Tibial nerve (tissue), 4 donors: ENCODE results near the gene RBKS. TPM values are rescaled to one million over a fixed set of nuclear protein-coding genes. Genes with fewer than 3 reads are reported as not detected.

ENCODE experiments used
- DNase-seq, 2 donors: peaks; one replicate each; pipeline ENCODE4 v3.0.0-alpha.2; 2019; ENCODE audit warnings: low spot score in 2 of 2
- H3K27ac ChIP-seq, 4 donors: fragments of 200-600 bp; sonication (generic) in 3 of 4; one replicate each; pipeline ENCODE4 v1.5.1; 2017 to 2019; ENCODE audit warnings: mild to moderate bottlenecking in 1 of 4
- H3K27me3 ChIP-seq, 2 donors: fragments of 200-600 bp; sonication (generic) in 1 of 2; one replicate each; pipeline versions ENCODE4 v1.5.1 to v1.6.0; 2017 to 2019
- H3K36me3 ChIP-seq, 3 donors: fragments of 200-600 bp; sonication (generic); one replicate each; pipeline ENCODE4 v1.5.1; 2018 to 2019
- H3K4me1 ChIP-seq, 4 donors: fragments of 200-600 bp; sonication (generic) in 3 of 4; one replicate each; pipeline ENCODE4 v1.5.1; 2017 to 2019
- H3K4me3 ChIP-seq, 4 donors: fragments of 200-600 bp; sonication (generic) in 3 of 4; one replicate each; pipeline ENCODE4 v1.5.1; 2017 to 2019; ENCODE audit warnings: mild to moderate bottlenecking in 1 of 4, moderate library complexity in 1 of 4
- H3K9me3 ChIP-seq, 4 donors: fragments of 200-600 bp; sonication (generic) in 3 of 4; one replicate each; pipeline ENCODE4 v1.5.1; 2017 to 2019
- CTCF ChIP-seq, 5 experiments: fragments of 200-600 bp in 3 of 5; fragments of 450-650 bp in 2 of 5; sonication (generic) in 3 of 5; IDR thresholded peaks; one replicate each; pipeline ENCODE4 v1.5.1; 2016 to 2019; ENCODE audit warnings: antibody characterized with exemption in 5 of 5, mild to moderate bottlenecking in 3 of 5, moderate library complexity in 2 of 5
- EP300 ChIP-seq, 2 donors: sonication (generic); formaldehyde crosslinking; IDR thresholded peaks; one replicate each; pipeline ENCODE4 v1.6.1; 2017; ENCODE audit warnings: antibody characterized with exemption in 2 of 2, mild to moderate bottlenecking in 1 of 2
- POLR2A ChIP-seq, 2 donors: fragments of 450-650 bp; IDR thresholded peaks; one replicate each; pipeline ENCODE4 v1.6.1; 2017; ENCODE audit warnings: antibody characterized with exemption in 2 of 2, mild to moderate bottlenecking in 2 of 2, moderate library complexity in 2 of 2
- WGBS, 2 donors: methylation state at CpG; one replicate each; pipeline ENCODE4 v1.1.5; 2018; 5-methylcytosine and 5-hydroxymethylcytosine counted together
- total RNA-seq, 4 donors: library from RNA; depleted of rRNA; stranded (reverse); fragments of >200 nt; gene quantifications; one replicate each; pipeline ENCODE4 v1.1.0, GENCODE V29; 2016

The RBKS gene
- total RNA-seq, 4 donors from 2014 or later, result 1.2 to 8.1 (median 4.4) TPM

- no peak overlapping the region for H3K27ac ChIP-seq
- H3K9me3 ChIP-seq, result peaks cover 0 to 3% (median 0%) of the 10 kb centered on the region in 4 donors
- no peak for DNase-seq
- TF ChIP-seq EP300 (IDR thresholded peaks at IDR 0.05) (no peak), CTCF (IDR thresholded peaks at IDR 0.05) (no peak), POLR2A (IDR thresholded peaks at IDR 0.05) (no peak)
- peaks cover 0 to 8% (median 0%) of the 10 kb centered on the region in 4 donors for H3K4me1 ChIP-seq
- 44 to 50% methylated on average over 1 of the region's 1 CpG for WGBS, 2 donors
- H3K36me3 ChIP-seq, result peaks cover 0 to 8% (median 0%) of the 10 kb centered on the region in 3 donors
- no peaks in the 10 kb centered on the region for H3K27me3 ChIP-seq
- no peak overlapping the region for H3K4me3 ChIP-seq
These were observed 56.3 kb downstream of the RBKS start for GRCh38 chr2:27833931-27834330.

- DNase-seq, result no peak
- no peaks in the 10 kb centered on the region for H3K27me3 ChIP-seq
- whole genome bisulfite sequencing, 2 donors, result 52 to 66% methylated on average over 2 of the region's 2 CpGs
- no peak overlapping the region for H3K27ac ChIP-seq
- H3K9me3 ChIP-seq, result peaks cover 0 to 3% (median 0%) of the 10 kb centered on the region in 4 donors
- H3K4me1 ChIP-seq, result peaks cover 0 to 8% (median 0%) of the 10 kb centered on the region in 4 donors
- no peak overlapping the region for H3K4me3 ChIP-seq
- TF ChIP-seq EP300 (IDR thresholded peaks at IDR 0.05), result peak in 1 of 2 donors; percentile 23
- no peak for TF ChIP-seq CTCF (IDR thresholded peaks at IDR 0.05)
- peaks cover 0 to 8% (median 0%) of the 10 kb centered on the region in 3 donors for H3K36me3 ChIP-seq
These were observed 57.8 kb downstream of the RBKS start for GRCh38 chr2:27832396-27832795.

GRCh38 chr2:27831279-27832050, 58.7 kb downstream of the RBKS start:
- no peak for DNase-seq
- Histone ChIP-seq H3K4me1 (peaks cover 0 to 8% (median 0%) of the 10 kb centered on the region in 4 donors), H3K27me3 (no peaks in the 10 kb centered on the region), H3K4me3 (no peak overlapping the region), H3K27ac (peak overlapping the region in 1 of 4 donors; percentile 43), H3K9me3 (peaks cover 0 to 2% (median 0%) of the 10 kb centered on the region in 4 donors), H3K36me3 (peaks cover 0 to 3% (median 0%) of the 10 kb centered on the region in 3 donors)
- TF ChIP-seq EP300 (IDR thresholded peaks at IDR 0.05) (peak in 1 of 2 donors; percentile 65), POLR2A (IDR thresholded peaks at IDR 0.05) (no peak), CTCF (IDR thresholded peaks at IDR 0.05) (no peak)
- 90 to 94% methylated on average over 7 of the region's 7 CpGs for WGBS, 2 donors

- WGBS, 2 donors, result 84 to 95% methylated on average over 4 of the region's 4 CpGs
- Histone ChIP-seq H3K27me3 (no peaks in the 10 kb centered on the region), H3K4me3 (no peak overlapping the region), H3K9me3 (no peaks in the 10 kb centered on the region), H3K36me3 (peaks cover 0 to 3% (median 0%) of the 10 kb centered on the region in 3 donors), H3K27ac (no peak overlapping the region), H3K4me1 (peaks cover 0 to 8% (median 0%) of the 10 kb centered on the region in 4 donors)
- TF ChIP-seq POLR2A (IDR thresholded peaks at IDR 0.05), result no peak
- TF ChIP-seq CTCF (IDR thresholded peaks at IDR 0.05), result no peak
- no peak for TF ChIP-seq EP300 (IDR thresholded peaks at IDR 0.05)
- no peak for DNase-seq
These were observed 59.5 kb downstream of the RBKS start for GRCh38 chr2:27830656-27831055.

GRCh38 chr2:27829791-27830190, 60.4 kb downstream of the RBKS start:
- Histone ChIP-seq H3K27me3 (no peaks in the 10 kb centered on the region), H3K27ac (no peak overlapping the region), H3K9me3 (no peaks in the 10 kb centered on the region), H3K4me1 (peaks cover 0 to 8% (median 0%) of the 10 kb centered on the region in 4 donors), H3K4me3 (no peak overlapping the region), H3K36me3 (peaks cover 0 to 3% (median 0%) of the 10 kb centered on the region in 3 donors)
- no peak for TF ChIP-seq CTCF (IDR thresholded peaks at IDR 0.05)
- TF ChIP-seq POLR2A (IDR thresholded peaks at IDR 0.05), result no peak
- no peak for TF ChIP-seq EP300 (IDR thresholded peaks at IDR 0.05)
- WGBS, 2 donors, result 76 to 77% methylated on average over 3 of the region's 3 CpGs
- DNase-seq, result no peak
